ENCODE data around the gene RGL3.

DNA sequence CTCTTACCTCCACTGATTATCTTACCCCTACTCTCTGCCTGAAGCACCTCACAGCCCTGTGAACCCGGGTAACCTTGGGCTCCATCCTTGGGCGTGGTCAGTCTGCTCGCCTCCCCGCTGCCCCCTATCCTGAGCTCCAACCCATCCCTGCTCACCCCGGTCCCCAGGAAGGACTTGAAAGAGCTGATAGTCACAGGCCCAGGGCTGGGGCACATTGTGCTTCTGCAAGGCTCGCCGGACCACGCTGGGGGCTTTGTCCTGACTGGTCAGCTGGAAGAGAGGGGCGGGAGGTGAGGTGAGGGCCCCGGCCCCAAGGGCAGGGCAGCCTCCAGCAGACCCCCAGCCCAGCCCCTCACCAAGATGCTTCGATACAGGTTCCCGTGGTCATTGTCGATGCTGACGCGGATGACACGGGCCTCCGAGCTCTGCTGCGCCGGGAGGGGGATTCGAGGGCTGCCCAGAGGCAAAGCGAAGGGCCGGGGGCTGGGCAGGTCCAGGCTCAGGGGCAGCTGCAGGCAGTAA is 22.0 kb downstream of the RGL3 start:
- TF ChIP-seq EZH2phosphoT487 (IDR thresholded peaks at IDR 0.05) (no peak), EZH2 (IDR thresholded peaks at IDR 0.05) (no peak)
- TF ChIP-seq, protein P1, sequence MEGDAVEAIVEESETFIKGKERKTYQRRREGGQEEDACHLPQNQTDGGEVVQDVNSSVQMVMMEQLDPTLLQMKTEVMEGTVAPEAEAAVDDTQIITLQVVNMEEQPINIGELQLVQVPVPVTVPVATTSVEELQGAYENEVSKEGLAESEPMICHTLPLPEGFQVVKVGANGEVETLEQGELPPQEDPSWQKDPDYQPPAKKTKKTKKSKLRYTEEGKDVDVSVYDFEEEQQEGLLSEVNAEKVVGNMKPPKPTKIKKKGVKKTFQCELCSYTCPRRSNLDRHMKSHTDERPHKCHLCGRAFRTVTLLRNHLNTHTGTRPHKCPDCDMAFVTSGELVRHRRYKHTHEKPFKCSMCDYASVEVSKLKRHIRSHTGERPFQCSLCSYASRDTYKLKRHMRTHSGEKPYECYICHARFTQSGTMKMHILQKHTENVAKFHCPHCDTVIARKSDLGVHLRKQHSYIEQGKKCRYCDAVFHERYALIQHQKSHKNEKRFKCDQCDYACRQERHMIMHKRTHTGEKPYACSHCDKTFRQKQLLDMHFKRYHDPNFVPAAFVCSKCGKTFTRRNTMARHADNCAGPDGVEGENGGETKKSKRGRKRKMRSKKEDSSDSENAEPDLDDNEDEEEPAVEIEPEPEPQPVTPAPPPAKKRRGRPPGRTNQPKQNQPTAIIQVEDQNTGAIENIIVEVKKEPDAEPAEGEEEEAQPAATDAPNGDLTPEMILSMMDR (IDR thresholded peaks at IDR 0.05): no peak
